HG03097 (cell line): ENCODE data around the gene SIRT6.
"Not testable (repeated sequence)": the region's sequence is repeated elsewhere in the genome, so short reads cannot be mapped to it uniquely, and the experiment has no call there.

ENCODE experiments used
- ATAC-seq: cut with Tn5 transposase; IDR thresholded peaks from one replicate; pipeline ENCODE4 v1.9.1; 2021; ENCODE audit not compliant: unreplicated experiment, low FRiP score

Gene SIRT6

DNA sequence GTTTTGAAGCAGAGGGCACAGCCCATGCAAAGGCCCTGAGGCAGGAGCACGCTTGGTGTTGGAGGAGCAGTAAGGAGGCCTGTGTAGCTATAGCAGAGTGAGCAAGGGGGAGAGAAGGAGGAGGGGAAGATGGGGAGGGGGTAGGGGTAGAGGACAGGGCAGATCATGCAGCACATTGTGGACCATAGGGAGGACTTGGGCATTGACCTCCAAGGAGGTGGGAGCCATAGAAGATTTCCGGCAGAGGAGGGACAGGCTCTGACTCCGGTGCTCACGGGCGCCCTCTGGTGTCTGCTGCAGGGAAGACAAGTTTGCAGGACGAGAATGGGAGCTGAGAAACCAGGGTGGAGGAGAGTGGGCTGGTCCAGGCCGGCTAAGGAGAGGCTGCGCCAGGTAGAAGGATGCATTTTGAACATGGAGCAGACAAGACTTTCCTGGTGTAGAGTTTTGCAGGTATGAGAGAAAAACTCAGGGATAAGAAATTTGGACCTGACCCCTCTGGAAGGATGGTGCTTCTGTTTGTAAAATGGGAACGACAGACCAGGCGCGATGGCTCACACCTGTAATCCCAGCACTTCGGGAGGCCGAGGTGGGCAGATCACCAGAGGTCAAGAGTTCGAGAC, 42.6 kb downstream of the SIRT6 start:
- ATAC-seq, result no peak

DNA sequence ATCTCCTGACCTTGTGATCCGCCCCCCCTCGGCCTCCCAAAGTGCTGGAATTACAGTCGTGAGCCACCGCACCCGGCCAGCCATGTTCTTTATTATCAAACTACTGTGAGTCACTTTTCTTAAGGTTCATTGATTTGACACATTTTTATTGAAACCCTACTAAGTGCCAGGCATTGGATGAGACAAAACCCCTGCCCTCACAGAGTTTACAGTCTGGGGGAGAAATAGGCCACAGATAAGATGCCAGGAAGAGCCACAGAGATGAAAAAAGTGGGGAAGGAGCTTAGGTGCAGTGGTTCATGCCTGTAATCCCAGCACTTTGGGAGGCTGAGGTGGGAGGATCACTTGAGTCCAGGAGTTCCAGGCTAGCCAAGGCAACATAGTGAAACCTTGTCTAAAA, 43.9 kb downstream of the SIRT6 start:
- ATAC-seq, result no peak

DNA sequence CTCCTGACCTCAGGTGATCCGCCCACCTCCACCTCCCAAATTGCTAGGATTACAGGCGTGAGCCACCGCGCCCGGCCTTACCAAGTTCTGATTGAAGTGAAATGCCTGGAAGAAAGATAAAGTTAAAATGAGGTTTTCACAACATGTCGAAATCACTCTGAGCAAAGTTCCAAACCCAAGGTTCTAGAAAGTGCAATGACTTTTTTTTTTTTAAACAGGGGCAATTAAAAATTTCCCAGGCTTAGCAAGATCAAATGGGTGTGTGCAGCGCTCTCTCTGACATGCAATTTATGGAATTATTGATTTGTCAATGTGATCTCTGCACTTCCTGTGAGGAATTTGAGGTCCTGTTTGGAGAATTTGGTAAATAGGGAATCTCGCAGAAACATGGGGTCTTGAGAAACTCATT, 45.7 kb downstream of the SIRT6 start:
- ATAC-seq, result no peak

DNA sequence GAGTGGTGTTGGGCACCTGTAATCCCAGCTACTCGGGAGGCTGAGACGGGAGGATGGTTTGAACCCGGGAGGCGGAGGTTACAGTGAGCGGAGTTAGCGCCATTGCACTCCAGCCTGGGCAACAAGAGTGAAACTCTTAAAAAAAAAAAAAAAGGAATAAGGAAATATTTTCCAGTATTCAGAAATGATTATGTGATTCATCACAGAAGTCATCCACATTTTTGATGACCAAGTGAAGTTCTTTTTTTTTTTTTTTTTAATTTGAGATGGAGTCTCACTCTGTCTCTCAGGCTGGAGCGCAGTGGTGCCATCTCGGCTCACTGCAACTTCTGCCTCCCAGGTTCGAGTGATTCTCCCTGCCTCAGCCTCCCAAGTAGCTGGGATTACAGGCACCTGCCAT, 47.0 kb downstream of the SIRT6 start:
- not testable (repeated sequence) for ATAC-seq

DNA sequence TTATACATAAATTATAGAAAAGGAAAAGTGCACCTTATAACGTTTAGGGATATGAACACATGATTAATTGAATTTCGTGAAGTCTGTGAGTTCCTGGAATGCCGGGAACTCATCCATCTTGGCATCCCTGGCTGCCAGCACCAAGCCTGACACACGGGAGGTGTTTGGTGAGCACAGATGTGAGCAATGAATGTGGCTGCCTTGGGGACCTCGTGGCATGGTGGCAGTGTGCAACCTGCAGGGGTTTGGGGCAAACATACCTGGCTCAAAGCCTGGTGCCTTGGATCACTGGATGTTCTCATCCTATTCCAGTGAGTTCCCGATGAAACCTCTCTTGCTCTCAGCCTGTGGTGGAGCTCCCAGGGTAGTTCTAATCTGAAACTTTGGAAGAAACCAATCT, 48.0 kb downstream of the SIRT6 start:
- no peak for ATAC-seq

DNA sequence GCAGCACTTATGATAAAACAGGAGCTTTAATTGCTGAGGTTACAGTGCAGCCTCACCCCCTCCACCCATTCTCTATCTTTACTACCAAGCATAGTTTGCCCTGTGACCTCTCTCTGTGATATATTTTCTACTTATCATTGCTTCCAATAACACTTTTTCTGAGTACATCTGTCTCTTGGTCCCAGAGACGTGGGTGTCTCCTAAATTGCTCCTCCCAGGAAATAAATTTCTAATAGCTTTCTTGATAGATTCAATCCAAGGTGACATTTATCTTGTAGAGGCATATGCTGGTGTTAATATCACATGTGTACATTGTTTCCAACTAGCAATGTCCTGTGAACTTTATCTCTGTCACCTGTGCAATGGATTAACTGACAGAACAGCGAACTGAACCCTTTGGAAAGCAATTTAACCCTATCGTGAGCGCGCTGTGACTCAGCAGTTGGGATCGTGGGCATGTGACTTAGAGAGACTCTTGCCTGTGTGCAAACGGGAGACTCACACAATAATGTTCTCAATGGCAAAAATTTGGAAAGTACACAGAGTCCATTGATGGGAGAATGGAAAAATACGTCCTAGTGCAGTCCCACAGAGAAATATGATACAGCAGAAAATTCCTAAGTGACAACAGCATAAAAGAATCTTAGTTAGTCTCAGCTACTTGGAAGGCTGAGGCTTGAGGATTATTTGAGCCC, 51.5 kb downstream of the SIRT6 start:
- ATAC-seq, result no peak

DNA sequence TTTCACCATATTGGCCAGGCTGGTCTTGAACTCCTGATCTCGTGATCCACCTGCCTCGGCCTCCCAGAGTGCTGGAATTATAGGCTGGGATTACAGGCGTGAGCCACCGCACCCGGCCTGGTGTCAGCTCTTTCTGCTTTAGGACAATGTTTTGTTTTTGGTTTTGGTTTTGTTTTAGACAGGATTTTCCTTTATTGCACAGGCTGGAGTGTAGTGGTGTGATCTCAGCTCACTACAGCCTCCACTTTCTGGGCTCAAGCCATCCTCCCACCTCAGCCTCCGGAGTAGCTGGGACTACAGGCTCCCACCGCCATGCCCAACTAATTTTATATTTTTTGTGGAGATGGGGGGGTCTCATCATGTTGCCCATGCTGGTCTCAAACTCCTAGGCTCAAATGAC, 53.3 kb downstream of the SIRT6 start:
- ATAC-seq, result not testable (repeated sequence)

DNA sequence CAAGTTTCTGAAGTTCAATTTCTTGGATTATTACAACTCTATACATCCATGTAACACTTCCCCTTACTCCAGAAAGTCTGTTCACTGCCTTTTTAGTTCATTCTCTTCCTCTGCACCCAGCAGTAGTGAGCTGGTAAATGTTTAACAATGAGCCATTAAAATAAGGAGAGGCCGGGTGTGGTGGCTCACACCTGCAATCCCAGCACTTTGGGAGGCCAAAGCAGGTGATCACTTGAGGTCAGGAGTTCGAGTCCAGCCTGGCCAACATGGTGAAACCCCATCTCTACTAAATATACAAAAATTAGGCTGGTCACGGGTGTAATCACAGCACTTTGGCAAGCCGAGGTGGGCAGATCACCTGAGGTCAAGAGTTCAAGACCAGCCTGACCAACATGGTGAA, 55.0 kb downstream of the SIRT6 start:
- not testable (repeated sequence) for ATAC-seq

DNA sequence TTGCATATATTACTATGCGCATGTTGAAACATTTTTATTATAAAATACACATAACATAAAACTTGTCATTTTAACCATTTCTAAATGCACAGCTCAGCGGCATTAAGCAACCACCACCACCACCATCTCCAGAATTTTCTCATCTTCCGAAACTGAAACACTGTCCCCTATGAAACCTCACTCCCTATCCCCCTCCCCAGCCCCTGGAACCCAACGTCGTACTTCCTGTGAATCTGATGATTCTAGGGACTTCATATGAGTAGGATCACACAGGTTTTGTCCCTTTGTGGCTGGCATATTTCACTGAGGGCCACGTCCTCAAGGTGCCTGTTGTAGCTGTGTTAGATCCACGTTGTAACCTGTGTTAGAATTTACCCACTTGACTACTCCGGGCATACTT, 57.7 kb downstream of the SIRT6 start:
- no peak for ATAC-seq
